Ramos (cell line): ENCODE results near the gene PLPP3.

ENCODE experiments used
- in situ Hi-C: fragments of 300-500 bp; cut with MboI; formaldehyde crosslinking; loops from one replicate; pipeline ENCODE4 v1.14.3; 2022; ENCODE audit warnings: low sequenced_read_pairs; ENCODE audit not compliant: unreplicated experiment

PLPP3 gene

DNA sequence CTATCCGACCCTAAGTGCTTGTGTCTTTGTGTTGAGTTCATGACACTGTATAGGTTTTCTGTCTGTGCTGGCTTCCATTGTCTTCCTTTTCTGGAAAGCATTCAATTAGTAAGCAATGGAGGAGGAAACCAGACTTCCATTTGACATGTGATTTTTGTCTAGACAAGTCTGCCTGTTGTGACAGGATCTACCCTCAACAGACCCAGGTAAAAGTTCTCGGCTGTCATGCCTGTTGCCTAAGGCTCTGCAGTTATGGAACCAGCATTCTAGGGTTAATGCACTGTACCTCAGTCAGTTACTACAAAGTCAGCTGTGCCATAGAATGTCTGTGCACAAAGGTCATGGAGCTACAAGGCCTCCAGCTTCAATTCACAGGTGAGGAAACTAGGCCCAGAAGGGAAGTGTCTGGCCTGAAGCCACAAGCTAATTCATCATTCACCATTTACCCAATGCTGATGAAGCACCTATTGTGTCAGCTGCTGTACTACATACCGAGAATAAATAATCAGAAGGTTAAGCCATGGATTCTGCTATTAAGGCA, 72.3 kb downstream of the PLPP3 start:
- in situ Hi-C loops = no loop called here

DNA sequence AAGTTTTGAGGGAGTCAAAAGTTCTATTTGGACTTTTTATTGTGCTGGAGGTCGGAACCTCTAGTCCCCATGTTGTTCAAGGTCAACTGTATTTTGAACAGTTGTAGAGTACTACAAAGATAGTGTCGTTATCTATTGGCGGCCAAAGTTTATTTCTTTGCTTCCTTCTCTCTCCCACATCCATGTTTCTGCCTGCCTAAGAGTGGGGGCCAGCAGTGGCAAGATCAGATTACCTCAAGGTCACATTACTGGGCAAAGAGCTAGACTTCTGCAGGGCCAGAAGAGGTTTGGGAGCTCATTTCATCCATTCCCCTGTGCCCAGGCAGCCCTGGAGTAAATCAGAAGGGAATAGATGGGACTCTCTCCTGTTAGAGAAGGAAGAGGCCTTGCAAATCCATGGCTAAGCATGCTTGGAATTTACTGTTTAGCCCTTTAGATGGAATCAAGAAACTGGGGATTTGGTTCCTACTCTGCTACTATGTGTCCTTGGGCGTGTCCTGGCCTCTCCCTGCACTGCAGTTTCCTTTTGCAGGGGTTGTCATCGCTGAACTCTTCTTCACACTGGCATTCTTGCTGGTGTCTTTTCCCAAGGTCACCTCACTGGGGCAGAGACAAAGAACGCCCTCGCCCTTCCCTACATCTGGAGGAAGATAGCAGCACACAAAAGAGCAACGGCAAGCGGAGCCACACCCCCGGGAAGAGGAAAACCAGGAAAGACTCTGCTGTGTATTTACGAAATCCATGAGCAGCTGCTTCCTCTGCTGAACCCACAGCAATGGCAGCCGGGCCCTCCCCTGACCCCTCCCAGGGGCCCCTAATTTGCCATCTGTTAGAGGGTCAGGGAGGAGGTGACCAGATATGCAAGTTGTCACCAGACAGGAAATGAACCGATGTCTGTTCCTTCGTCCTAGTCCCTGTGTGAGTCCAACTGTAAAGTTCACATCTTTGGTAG, 73.3 kb downstream of the PLPP3 start:
- in situ Hi-C loops = no loop called here

DNA sequence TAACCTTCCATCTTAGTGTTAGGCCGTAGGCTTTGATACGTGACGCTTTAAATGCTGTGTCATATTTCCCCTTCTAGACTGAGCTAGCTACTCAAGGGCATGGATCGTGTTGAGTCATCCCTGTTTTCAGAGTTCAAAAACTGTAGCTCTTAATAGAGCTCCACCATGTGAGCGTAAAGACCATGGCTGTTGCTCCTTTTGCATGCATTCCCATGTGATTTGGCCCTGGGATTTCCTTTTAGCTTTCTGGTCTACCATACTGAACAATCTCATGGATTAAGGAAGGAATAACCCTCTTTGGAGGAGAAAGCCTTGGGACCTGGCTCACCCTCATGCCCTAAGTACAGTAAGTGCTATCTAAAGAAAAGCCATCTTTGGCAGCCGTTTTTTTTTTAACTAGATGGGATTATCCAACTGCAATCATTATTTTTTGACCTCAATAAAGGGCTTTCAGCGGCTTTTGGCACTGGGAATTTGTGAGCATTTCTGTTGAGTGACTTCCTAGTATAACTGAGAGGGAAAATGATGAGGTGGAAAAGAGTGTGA, 76.6 kb downstream of the PLPP3 start:
- in situ Hi-C loops = no loop called here

DNA sequence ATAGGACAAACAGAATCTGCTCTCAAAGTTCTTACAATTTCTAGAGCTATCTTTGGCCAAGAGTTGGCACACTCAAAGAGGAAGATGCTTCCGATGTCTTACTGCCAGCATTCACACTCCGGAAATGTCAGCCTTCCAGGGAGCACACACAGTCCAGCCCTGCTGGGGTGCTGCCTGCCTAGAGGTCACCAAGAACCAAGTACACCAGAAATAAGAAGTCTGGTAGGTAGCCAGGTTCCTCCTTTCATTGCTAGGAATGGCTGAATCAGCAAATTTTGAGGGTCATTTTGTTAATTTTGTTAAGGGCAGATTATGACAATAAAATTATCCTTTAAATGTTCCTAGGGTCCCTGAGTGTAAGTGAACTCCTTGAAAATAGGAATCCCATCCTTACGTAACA, 77.5 kb downstream of the PLPP3 start:
- in situ Hi-C loops = no loop called here

DNA sequence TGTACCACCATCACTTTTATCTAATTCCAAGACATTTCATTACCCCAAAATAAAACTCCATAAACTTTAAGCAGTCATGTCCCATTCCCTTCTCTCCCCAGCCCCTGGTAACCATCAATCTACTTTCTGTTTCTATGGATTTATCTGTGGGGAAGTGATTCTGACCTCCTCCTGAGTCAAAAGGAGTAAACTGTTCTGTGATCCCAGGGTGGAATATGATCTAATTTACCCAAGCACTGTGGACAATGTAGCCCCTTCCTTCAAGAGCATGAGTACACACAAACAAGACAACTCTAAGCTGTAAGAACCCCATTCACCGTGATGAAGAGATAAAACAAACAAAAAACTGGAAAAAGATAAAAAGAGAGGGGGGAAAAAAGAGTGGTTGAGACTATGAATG, 77.9 kb downstream of the PLPP3 start:
- in situ Hi-C loops = no loop called here

DNA sequence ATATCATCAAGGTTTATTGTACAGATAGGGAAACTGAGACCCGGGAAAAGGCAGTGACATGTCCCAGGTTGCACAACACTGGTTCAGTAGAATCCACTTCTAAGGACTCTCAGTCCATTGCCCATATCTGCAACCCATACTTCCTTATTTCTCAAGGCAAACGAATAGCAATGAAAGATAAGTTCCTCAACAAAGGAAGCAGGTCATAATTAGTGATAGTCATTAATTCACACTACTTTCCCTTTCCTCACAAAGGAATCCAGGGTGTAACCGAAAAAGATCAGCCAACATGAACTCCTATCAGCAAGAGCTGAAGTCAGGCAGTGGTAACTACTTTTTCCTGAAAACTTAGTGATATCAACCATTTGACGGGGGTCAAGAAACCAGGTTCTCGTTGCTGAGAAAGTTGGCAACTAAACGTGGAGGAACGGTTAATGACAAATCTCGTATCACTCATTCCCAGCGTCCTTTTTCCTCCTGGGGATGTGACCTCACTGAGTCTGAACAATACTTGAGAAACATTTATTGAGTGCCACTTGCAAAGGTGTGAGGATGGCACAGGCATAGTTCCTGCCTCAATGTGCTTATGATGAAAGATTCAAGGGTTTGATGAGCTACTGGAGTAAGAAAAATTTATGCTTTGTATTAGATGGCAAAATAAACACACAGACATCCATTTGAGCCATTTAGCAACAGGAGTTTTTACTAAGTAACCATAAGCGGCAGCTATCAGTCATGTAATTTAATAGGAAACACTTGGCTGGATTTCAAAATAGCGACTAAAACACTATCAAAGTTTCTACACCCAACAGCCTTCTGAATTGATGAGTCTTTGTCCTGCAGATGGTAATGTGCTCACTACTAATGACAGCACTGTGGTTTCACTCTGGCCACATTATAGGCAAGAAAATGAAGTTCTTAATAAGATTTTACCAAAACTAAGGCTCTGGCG, 82.3 kb downstream of the PLPP3 start:
- in situ Hi-C loops = no loop called here

DNA sequence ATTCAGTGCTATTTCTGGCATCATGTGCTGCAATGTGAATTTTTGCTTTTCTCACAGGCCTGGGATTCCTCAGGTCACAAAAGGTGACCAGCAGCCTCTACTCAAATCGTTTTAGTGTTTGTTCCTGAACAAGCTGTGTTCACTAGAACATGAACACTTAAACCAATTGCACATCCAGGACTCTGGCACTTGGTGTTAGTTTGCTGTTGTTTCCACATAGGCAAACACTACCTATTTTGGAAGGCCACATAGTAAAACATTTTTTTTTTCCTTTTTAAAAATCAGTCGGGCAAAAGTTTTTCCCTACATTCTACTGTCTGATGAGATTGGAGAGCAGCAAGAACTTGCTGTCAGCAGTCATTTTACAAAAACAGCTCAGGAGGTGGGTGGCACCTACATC, 83.2 kb downstream of the PLPP3 start:
- in situ Hi-C loops = no loop called here

DNA sequence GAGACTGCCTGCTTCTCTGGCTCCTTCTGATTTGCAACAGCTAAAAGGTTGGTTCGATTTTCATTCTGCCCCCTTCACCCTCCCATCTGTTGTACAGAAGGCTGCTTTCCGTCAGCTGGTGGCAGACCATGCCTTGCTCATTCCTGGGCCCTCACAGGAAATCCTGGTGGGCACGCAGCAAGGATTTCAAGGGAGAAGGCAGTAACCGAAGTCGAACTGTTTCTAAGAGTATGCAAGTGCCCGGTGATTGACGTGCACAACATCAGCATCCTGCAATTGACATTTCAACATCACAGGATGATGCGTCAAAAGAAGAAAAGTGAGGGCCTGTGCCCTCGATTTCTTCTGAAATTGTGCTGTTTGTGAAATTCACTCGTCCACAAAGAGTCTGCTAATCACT, 83.8 kb downstream of the PLPP3 start:
- in situ Hi-C loops = no loop called here

DNA sequence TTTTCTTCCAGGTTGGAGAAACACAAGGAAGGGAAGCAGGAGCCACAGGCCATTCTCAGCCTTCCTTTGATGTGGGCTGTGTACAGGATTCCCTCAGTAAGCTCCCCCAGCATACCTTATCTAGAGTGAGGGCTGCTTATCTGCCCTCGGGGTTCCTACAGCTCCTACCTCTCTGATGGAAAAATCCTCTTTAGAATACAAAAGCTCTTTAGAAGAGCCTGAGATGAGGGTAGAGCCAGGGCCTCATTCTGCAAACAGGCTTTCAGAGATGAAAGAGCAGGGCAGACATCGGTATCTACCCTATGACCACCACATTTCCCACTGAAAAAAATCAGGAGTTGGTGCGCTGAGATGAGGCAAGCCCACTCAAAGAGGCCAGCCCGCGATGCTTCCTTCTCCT, 85.1 kb downstream of the PLPP3 start:
- in situ Hi-C loops = no loop called here

DNA sequence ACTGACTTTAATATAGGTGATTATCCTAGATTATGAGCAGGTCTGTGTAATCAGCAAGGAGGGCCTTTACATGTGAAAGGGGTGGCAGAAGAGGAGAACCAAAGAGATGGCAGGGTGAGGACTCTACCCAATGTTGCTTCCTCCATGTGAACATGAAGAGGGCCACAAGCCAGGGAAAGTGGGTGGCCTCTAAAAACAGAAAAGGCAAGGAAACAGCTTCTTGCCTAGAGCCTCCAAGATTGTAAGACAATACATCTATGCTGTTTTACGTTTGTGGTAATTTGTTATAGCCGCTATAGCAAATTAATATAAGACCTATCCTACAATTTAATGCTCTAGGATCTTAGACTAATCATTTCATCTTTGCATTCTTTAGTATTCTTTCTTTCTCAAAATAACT, 85.5 kb downstream of the PLPP3 start:
- in situ Hi-C loops = no loop called here

DNA sequence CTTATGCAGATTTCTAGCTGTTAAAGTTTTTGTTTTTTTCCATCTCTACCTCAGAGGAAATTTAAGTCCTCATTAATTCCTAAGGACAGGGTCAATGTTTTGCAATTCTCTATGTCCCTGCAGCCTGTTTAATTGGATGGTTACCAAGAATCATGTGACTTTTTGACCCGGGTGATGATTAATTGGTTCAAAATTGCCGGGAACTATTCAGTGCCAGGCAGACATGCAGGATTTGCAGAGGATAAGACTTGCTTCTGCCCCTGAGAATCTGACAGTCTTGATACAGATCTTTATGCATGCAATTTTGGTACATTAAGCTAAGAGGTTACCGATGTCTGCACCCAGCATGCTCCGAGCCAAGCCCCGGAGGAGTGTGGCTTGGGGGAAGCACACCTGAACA, 87.9 kb downstream of the PLPP3 start:
- in situ Hi-C loops = no loop called here

DNA sequence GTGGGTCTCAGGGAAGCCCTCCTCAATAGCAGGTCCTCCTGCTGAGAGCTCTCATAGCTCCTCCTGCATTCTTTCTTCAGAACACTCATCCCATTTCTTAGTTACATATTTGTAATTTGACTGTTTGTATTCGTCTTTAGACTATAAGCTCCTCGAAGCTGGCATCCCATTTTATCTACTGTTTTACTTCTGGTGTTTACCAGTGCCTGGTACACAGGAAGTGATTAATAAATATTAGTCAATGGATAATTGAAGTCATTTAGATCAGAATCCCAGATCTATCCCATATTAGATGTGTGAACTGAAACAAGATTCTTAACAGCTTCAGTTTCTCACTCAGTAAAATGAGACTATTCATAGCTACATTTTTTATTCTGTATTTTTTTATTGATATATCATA, 88.7 kb downstream of the PLPP3 start:
- in situ Hi-C loops = no loop called here

DNA sequence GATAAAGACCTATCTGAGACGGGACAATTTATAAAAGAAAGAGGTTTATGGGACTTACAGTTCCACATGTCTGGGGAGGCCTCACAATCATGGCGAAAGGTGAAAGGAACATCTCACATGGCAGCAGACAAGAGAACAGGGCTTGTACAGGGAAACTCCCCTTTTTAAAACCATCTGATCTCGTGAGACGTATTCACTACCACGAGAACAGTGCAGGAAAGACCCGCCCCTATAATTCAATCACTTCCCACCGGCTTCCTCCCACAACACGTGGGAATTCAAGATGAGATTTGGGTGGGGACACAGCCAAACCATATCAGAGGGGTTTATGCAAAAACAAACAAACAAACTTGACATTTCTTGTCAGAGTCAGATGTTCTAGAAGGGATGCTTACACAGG, 89.7 kb downstream of the PLPP3 start:
- in situ Hi-C loops = no loop called here

DNA sequence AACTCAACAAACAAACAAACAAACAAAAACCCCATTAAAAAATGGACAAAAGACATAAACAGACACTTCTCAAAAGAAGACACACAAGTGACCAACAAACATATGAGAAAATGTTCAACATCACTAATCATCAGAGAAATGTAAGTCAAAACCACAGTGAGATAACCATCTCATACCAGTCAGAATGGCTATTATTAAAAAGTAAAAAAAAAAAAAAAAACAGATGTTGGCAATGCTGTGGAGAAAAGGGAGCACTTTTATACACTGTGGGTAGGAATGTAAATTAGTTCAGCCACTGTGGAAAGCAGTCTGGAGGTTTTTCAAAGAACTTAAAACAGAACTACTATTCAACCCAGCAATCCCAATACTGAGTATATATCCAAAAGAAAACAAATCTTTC, 94.7 kb downstream of the PLPP3 start:
- in situ Hi-C loops = no loop called here

DNA sequence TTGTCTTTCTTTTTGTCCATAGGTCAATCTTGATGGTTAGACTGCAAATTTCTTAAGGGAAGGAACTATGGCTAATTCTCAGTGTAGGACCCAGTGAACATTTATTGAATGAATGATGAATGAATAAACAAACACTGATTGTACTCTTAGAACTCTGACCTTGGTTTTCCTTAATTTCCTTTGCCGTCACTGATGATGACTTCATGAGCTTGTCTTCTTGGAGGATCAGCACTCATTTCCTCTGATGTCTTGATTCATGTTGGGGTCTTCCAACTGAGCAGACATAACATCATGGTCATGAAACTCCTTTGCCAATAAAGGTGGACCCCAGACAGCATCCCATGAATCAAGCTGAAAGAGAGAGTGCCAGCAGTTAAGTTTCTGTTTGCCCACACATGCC, 96.3 kb downstream of the PLPP3 start:
- in situ Hi-C loops = no loop called here

DNA sequence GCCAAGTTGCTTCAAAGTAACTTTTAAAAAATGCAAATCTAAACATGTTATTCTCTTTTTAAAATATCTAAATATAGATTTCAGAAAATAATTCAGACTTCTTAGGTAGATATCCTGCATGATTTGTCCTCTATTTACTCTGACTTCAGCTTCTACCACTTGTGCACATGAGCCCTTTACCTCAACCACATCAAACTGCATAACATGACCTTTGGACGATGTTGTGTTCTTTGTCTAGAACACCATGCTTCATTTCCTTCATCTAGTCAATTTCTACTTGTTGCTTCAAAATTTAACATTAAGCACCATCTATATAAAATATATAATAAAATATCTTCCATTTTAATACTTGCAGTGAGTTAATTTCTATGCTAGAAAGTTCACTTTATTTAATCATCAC, 96.9 kb downstream of the PLPP3 start:
- in situ Hi-C loops = no loop called here

DNA sequence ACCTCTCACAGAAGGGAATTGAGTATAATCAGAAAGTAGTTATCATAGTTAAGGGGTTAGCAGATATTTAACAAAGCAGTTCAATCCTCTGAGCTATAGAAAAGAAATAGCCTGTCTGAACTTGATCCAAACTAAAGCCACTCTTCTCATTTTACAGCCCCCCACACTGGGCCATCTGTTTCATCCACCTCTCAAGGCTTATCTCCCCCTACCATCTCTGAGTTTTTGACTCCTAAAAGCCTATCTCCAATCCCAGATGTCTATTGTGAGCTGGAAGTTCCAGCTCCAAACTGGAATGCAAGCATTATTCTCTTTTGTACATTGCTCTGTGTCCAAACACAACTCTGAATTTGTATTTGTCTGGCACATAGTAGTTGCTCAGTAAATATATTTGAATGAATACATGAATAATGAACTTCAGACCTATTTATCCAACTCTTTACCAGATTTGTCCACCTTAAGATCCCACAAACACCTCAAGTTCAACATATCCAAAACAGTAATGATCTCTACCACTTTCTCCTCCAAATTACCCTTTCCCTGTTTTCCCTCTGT, 98.1 kb downstream of the PLPP3 start:
- in situ Hi-C loops = no loop called here

DNA sequence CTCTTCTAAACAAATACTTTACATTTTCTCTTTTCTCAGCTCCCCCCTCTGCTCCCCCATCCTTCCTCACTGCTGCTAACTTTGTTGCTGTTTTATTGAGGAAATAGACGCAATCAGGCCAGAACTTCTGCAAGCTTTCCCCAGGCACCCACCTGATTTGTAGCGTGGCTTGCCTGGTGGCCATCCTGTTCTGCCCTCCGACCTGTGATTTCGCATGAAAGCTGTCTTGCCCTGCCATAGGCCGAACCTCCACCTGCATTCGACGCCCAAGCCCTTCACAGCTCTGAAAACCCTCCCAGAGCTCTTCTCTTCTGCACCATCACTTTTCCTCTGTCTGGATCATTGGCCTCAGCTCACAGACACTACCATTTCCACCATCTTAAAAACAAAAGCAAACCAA, 100.6 kb downstream of the PLPP3 start:
- in situ Hi-C loops = no loop called here

DNA sequence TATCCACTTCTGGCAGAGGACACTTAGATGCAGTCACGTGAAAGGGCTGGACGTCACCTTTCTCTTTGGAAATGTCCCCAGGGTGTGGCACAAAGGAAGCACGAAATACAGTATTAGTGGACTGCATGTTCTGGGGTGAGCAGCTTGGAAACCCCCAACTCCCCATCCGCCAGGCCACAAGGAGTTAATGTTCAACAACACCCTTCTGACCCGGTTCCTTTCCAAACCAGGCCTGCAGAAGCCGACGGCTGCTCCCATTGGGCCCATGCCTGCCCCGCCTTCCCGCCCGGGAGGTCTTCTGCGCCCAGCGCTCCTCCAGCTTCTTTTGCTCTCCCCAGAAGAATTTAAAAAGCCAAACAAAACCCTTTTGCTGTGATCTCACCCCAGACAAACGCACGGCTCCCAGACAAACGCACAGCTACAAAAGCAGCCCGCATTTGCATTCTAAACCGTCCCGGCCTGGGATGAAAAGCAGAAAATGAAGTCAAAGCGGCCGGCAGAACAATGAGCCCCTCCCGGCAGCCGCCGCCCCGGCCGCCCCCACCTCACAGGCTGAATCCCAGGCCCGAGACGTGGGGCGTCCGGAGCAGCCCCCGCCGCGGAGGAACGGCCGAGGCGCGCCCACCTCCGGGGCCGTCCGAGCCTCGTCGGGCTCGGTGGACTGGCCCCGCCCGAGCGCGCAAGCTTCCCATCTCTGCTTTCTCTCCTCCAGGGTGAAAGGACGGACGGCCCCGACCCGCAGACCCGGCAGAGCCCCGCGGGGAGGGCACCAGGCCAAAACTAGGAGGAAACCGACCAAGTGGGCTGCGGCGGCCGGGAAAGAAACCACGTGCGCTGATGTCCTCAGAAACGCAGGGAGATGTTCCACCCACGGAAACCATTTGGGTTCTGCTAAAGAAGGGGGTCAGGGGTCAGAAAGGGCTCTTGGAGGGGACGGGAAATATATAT, 101.9 kb downstream of the PLPP3 start:
- in situ Hi-C loops = no loop called here
